Left ventricle myocardium inferior (tissue), 1 donor: Measurements from ENCODE around the gene ADM2. TPM values are rescaled to one million over a fixed set of nuclear protein-coding genes. Genes with fewer than 3 reads are reported as not detected.
A peak's percentile ranks its signal among the peaks of the same experiment; 100 is the strongest.
"Not testable (repeated sequence)": the region's sequence is repeated elsewhere in the genome, so short reads cannot be mapped to it uniquely, and the experiment has no call there.

Experiments used
- DNase-seq: peaks from one replicate; pipeline ENCODE4 v3.0.0-alpha.2; 2020
- H3K27ac ChIP-seq: fragments of 200-600 bp; replicated peaks from 2 replicates; pipeline ENCODE4 v1.8.0; 2021
- H3K27me3 ChIP-seq: fragments of 200-600 bp; 2 replicates; pipeline ENCODE4 v1.8.0; 2021; ENCODE audit warnings: low read depth
- H3K36me3 ChIP-seq: fragments of 200-600 bp; 2 replicates; pipeline ENCODE4 v1.8.0; 2021
- H3K4me1 ChIP-seq: fragments of 200-600 bp; 2 replicates; pipeline ENCODE4 v1.8.0; 2021
- H3K4me3 ChIP-seq: fragments of 200-600 bp; 2 replicates; pipeline ENCODE4 v1.8.0; 2021; ENCODE audit warnings: mild to moderate bottlenecking, moderate library complexity
- H3K9me3 ChIP-seq: fragments of 200-600 bp; replicated peaks from 2 replicates; pipeline ENCODE4 v1.8.0; 2021
- intact Hi-C: fragments of 100-400 bp; cut with micrococcal nuclease; formaldehyde crosslinking; loops from one replicate; pipeline ENCODE4 v1.11.0; 2022
- total RNA-seq: library from RNA; stranded (reverse); fragmentation: NEBNext Ultra II Directional; extraction: Animal tissue kit (Norgen Biotek cat#: 25700); gene quantifications from one replicate; pipeline ENCODE4 v1.2.1, GENCODE V29; 2021
- TF ChIP-seq, protein P1 (sequence below): fragments of 200-600 bp; IDR thresholded peaks from 2 replicates; pipeline ENCODE4 v1.8.0; 2021; ENCODE audit warnings: antibody characterized with exemption, mild to moderate bottlenecking, borderline replicate concordance
- donor health status: DM: no; HTN: yes; CAD: no; lungs with severe emphysema.

ADM2 gene
- total RNA-seq, 1 donor from 2014 or later, result not detected

DNA sequence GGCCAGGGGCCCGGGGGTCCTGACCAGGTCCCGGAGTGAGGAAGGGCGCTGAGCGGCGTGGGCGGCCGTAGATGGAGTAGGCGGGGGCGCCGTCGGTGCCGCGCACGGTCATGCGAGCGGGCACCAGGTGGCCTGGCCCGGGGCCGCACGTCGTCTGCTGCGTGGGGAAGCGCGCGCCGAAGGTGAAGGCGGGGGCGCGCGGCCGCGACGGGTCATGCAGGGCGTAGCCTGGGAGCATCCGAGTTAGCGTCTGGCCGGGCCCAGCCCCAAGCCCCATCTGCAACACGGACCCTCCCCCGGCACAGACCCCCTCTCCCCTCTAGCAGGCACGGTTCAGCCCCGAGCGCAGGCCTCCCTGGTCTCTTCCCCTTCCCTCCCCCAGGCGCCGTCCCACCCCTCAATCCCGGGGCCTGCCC, 50.2 kb downstream of the ADM2 start:
- peak; percentile 58 for DNase-seq
- H3K4me1 ChIP-seq, result peaks cover 63% of the 10 kb centered on the region
- H3K27me3 ChIP-seq, result peaks cover 71% of the 10 kb centered on the region
- intact Hi-C loops, result no loop called here
- H3K27ac ChIP-seq, result peak overlapping the region; percentile 94
- H3K36me3 ChIP-seq, result no peaks in the 10 kb centered on the region
- H3K4me3 ChIP-seq, result peak overlapping the region; percentile 74
- TF ChIP-seq, protein P1, sequence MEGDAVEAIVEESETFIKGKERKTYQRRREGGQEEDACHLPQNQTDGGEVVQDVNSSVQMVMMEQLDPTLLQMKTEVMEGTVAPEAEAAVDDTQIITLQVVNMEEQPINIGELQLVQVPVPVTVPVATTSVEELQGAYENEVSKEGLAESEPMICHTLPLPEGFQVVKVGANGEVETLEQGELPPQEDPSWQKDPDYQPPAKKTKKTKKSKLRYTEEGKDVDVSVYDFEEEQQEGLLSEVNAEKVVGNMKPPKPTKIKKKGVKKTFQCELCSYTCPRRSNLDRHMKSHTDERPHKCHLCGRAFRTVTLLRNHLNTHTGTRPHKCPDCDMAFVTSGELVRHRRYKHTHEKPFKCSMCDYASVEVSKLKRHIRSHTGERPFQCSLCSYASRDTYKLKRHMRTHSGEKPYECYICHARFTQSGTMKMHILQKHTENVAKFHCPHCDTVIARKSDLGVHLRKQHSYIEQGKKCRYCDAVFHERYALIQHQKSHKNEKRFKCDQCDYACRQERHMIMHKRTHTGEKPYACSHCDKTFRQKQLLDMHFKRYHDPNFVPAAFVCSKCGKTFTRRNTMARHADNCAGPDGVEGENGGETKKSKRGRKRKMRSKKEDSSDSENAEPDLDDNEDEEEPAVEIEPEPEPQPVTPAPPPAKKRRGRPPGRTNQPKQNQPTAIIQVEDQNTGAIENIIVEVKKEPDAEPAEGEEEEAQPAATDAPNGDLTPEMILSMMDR, result no peak
- H3K9me3 ChIP-seq, result no peaks in the 10 kb centered on the region

DNA sequence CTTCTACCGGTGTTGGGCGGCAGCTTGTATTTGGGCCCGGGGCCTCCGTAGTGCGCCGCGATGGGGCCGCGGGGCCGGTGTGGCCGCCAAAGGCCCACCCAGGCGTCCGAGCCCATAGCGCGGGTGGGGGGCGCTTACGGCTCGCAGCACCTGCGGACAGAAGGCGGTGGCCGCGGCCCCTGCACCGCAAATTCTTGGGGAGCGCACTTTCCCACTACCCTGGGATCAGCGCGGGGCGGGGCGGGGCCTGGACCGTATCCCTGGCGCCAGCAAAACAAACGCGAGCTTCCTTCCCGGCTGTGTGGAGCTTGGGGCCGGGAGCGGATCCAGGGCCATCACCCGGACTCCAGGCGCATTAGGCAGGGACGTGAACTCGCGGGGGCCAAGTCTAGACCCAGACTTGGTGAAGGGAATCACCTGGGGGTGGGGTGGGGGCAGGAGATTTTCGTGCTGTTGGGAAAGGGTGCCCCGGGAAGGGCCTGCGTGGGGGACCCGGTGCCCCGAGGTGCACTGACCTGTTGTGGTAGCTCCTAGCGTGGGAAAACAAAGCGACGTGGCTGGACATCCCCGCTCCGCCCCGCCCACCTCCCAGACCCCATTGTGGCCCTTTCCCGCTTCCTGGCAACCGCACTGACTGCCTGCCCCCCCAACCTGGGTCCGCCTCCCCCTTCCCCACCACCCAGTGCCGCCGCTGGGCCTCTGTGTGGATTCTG, 50.8 kb downstream of the ADM2 start:
- H3K27me3 ChIP-seq, result peaks cover 75% of the 10 kb centered on the region
- peak; percentile 88 for DNase-seq
- H3K4me3 ChIP-seq, result peak overlapping the region; percentile 74
- H3K27ac ChIP-seq, result peak overlapping the region; percentile 94
- H3K4me1 ChIP-seq, result peaks cover 57% of the 10 kb centered on the region
- TF ChIP-seq, protein P1, result no peak
- H3K36me3 ChIP-seq, result no peaks in the 10 kb centered on the region
- intact Hi-C loops, result no loop called here
- no peaks in the 10 kb centered on the region for H3K9me3 ChIP-seq

DNA sequence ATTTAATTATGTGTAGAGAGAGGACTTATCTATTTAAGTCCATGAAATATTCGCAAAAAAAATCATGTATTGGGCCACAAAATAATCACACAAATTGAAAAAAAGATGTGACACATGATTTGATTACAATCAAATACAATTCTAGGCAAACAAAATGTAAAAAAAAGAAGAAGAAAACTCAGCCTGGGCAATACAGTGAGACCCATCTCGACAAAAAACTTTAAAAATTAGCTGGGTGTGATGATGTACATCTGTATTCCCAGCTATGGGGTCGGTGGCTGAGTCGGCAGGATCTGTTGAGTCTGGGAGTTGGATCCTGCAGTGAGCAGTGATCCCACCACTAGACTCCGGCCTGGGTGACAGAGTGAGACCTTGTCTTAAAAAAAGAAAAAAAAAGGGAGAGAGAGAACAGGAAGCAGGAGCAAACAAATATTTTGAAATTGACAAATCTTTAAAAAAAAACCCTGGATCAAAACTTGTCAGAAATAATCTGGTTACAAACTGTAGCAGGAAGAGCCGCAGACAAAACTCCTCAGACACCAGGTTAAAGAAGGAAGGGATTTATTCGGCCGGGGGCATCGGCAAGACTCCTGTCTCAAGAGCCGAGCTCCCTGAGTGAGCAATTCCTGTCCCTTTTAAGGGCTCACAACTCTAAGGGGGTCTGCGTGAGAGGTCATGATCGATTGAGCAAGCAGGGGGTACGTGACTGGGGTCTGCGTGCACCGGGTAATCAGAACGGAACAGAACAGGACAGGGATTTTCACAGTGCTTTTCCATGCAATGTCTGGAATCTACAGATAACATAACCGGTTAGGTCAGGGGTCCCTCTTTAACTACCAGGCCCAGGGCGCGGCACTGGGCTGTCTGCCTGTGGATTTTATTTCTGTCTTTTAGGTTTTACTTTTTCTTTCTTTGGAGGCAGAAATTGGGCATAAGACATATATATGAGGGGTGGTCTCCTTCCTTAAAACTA, 51.8 kb downstream of the ADM2 start:
- peaks cover 75% of the 10 kb centered on the region for H3K27me3 ChIP-seq
- H3K27ac ChIP-seq, result peak overlapping the region; percentile 94
- no peaks in the 10 kb centered on the region for H3K9me3 ChIP-seq
- intact Hi-C loops, result no loop called here
- no peak for DNase-seq
- peak overlapping the region; percentile 74 for H3K4me3 ChIP-seq
- TF ChIP-seq, protein P1, result no peak
- peaks cover 48% of the 10 kb centered on the region for H3K4me1 ChIP-seq
- no peaks in the 10 kb centered on the region for H3K36me3 ChIP-seq

DNA sequence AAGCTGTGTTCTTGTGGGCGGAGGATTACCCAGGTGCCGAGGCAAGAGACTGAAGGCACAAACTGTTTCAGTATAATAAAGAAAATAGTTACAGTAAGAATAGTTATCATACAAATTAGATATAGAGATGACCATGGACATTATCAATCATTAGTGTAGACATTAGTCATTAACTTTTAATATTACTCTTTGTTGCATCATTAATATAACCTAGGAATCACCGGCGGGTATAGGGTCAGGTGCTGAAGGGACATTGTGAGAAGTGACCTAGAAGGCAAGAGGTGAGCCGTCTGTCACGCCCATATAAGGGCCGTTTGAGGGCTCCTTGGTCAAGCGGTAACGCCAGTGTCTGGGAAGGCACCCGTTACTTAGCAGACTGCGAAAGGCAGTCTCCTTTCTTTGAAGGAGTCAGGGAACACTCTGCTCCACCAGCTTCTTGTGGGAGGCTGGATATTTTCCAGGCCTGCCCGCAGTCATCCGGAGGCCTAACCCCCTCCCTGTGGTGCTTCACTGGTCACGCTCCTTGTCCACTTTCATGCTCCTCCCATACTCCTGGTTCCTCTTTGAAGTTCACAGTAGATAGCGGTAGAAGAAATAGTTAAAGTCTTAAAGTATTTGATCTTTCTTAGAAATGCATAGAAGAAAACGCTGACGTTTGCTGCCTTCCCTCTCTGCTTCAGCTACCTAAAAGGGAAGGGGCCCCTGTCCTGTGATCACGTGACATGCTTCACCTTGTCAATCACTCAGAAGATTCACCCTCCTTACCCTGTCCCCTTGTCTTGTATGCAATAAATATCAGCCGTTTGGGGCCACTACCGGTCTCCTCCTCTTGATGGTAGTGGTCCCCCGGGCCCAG, 52.7 kb downstream of the ADM2 start:
- H3K27ac ChIP-seq, H3K4me3 ChIP-seq, DNase-seq, intact Hi-C loops, H3K9me3 ChIP-seq, H3K36me3 ChIP-seq: not testable (repeated sequence)
- Histone ChIP-seq H3K4me1 (peaks cover 46% of the 10 kb centered on the region), H3K27me3 (peaks cover 74% of the 10 kb centered on the region)

DNA sequence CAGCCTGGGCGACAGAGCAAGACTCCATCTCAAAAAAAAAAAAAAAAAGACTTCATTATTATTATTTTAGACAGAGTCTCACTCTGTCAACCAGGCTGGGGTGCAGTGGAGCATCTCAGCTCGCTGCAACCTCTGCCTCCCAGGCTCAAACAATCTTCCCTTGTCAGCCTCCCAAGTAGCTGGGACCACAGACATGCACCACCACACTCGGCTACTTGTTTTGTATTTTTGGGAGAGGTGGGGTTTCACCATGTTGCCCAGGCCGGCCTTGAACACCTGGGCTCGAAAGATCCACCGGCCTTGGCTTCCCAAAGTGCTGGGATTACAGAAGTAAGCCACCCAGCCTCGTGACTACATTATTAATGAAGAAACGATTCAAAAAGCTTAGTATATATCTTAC, 53.8 kb downstream of the ADM2 start:
- Histone ChIP-seq H3K36me3 (no peaks in the 10 kb centered on the region), H3K4me1 (peaks cover 43% of the 10 kb centered on the region), H3K9me3 (no peaks in the 10 kb centered on the region), H3K4me3 (no peak overlapping the region), H3K27ac (no peak overlapping the region), H3K27me3 (peaks cover 64% of the 10 kb centered on the region)
- TF ChIP-seq, protein P1, result no peak
- intact Hi-C loops, result no loop called here
- no peak for DNase-seq

Other genes with a start within 250 kb of the ADM2 start
- 18.3 TPM for gene TUBGCP6, start 236.5 kb upstream of the ADM2 start, total RNA-seq
- gene HDAC10, start 230.3 kb upstream of the ADM2 start, total RNA-seq, result 13.6 TPM
- gene MAPK12, start 219.9 kb upstream of the ADM2 start, total RNA-seq, result 17.2 TPM
- gene MAPK11, start 211.2 kb upstream of the ADM2 start, total RNA-seq, result 7.8 TPM
- 50.2 TPM for gene PLXNB2, start 173.9 kb upstream of the ADM2 start, total RNA-seq
- gene DENND6B, start 154.5 kb upstream of the ADM2 start, total RNA-seq, result 1.2 TPM
- 38.6 TPM for gene PPP6R2, start 138.2 kb upstream of the ADM2 start, total RNA-seq
- gene SBF1, start 6.5 kb upstream of the ADM2 start, total RNA-seq, result 55.8 TPM
- gene MIOX, start 5.3 kb downstream of the ADM2 start, total RNA-seq, result not detected
- gene LMF2, start 26.2 kb downstream of the ADM2 start, total RNA-seq, result 23.4 TPM
- 27.7 TPM for gene NCAPH2, start 26.7 kb downstream of the ADM2 start, total RNA-seq
- gene SCO2, start 44.1 kb downstream of the ADM2 start, total RNA-seq, result not detected
- gene TYMP, start 48.5 kb downstream of the ADM2 start, total RNA-seq, result 11.6 TPM
- not detected for gene KLHDC7B, start 64.4 kb downstream of the ADM2 start, total RNA-seq
- gene SYCE3, start 81.4 kb downstream of the ADM2 start, total RNA-seq, result not detected
- gene CPT1B, start 96.9 kb downstream of the ADM2 start, total RNA-seq, result 394 TPM
- gene CHKB, start 101.3 kb downstream of the ADM2 start, total RNA-seq, result 36.0 TPM
- gene MAPK8IP2, start 119.2 kb downstream of the ADM2 start, total RNA-seq, result 0.33 TPM
- gene ARSA, start 146.6 kb downstream of the ADM2 start, total RNA-seq, result 23.5 TPM
- 23.1 TPM for gene SHANK3, start 191.3 kb downstream of the ADM2 start, total RNA-seq